Measurements from ENCODE around the gene TRUB2. TPM values are rescaled to one million over a fixed set of nuclear protein-coding genes. Genes with fewer than 3 reads are reported as not detected.
"Not testable (repeated sequence)": the region's sequence is repeated elsewhere in the genome, so short reads cannot be mapped to it uniquely, and the experiment has no call there.

Gene TRUB2
- total RNA-seq, 4 donors from 2014 or later, result 13.2 to 15.6 (median 15.3) TPM

DNA sequence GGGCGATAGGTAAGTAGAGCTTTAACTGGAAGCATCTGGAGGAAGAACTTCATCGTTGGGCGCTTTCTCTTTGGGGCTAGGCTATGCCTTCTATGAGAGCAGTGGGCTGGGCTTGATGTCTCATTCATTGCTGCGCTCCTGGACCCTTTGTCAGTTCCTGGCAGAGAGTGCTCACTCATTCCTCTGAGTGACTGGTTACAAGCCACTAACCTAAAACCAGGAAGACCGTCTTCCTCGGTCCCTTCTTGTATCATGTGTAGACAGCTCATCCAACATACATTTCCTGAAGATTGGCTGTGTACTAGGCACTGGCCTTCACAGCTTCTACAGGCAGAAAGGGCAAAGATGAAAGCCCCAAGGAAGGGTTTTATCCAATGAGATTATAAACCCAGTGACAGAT, 39.7 kb downstream of the TRUB2 start:
- TF ChIP-seq, protein P1, sequence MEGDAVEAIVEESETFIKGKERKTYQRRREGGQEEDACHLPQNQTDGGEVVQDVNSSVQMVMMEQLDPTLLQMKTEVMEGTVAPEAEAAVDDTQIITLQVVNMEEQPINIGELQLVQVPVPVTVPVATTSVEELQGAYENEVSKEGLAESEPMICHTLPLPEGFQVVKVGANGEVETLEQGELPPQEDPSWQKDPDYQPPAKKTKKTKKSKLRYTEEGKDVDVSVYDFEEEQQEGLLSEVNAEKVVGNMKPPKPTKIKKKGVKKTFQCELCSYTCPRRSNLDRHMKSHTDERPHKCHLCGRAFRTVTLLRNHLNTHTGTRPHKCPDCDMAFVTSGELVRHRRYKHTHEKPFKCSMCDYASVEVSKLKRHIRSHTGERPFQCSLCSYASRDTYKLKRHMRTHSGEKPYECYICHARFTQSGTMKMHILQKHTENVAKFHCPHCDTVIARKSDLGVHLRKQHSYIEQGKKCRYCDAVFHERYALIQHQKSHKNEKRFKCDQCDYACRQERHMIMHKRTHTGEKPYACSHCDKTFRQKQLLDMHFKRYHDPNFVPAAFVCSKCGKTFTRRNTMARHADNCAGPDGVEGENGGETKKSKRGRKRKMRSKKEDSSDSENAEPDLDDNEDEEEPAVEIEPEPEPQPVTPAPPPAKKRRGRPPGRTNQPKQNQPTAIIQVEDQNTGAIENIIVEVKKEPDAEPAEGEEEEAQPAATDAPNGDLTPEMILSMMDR (IDR thresholded peaks at IDR 0.05), result no peak
- TF ChIP-seq POLR2A (IDR thresholded peaks at IDR 0.05), result no peak
- WGBS, 2 donors, result 88 to 93% methylated on average over 6 of the region's 6 CpGs

DNA sequence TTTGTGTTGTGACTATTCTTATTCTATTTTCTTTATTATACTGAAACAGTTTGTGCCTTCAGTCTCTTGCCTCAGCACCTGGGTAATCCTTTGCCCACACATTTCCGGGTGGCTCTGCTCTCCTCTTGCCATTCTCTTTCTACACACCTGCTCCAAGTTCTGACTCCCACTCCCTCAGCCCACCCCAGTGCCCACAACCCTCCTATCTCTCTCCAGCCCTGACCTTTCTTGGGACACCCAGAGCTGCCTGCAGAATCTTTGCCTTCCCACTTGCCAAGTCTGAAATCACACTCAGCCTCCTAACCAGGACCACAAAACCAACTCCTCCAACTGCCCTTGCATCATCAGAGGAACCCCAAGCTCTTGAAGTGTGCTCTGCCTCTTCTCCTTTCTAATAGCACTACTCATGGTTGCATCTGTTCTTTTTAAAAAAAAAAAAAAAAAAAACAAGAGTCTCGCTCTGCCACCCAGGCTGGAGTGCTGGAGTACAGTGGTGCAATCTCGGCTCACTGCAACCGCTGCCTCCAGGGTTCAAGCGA, 42.1 kb downstream of the TRUB2 start:
- 82 to 89% methylated on average over 3 to 5 of the region's 5 CpGs for WGBS, 2 donors
- no peak for DNase-seq
- Histone ChIP-seq H3K27ac (no peak overlapping the region), H3K27me3 (no peaks in the 10 kb centered on the region), H3K9me3 (no peaks in the 10 kb centered on the region), H3K4me3 (no peak overlapping the region), H3K4me1 (peaks cover 8 to 17% (median 11%) of the 10 kb centered on the region in 3 donors), H3K36me3 (peaks cover 0 to 13% (median 0%) of the 10 kb centered on the region in 3 donors)
- TF ChIP-seq POLR2A (IDR thresholded peaks at IDR 0.05), result no peak
- TF ChIP-seq, protein P1 (IDR thresholded peaks at IDR 0.05), result no peak
- intact Hi-C loops (cut with DNase I), result no loop called here

More for the DNA sequence above, 39.7 kb downstream of the TRUB2 start:
- DNase-seq, result no peak
- Histone ChIP-seq H3K27ac (no peak overlapping the region), H3K9me3 (no peaks in the 10 kb centered on the region), H3K27me3 (no peaks in the 10 kb centered on the region), H3K36me3 (peaks cover 4 to 34% (median 5%) of the 10 kb centered on the region in 3 donors), H3K4me1 (peaks cover 0 to 3% (median under 1%) of the 10 kb centered on the region in 3 donors), H3K4me3 (no peak overlapping the region)
- intact Hi-C loops (cut with DNase I), result no loop called here

DNA sequence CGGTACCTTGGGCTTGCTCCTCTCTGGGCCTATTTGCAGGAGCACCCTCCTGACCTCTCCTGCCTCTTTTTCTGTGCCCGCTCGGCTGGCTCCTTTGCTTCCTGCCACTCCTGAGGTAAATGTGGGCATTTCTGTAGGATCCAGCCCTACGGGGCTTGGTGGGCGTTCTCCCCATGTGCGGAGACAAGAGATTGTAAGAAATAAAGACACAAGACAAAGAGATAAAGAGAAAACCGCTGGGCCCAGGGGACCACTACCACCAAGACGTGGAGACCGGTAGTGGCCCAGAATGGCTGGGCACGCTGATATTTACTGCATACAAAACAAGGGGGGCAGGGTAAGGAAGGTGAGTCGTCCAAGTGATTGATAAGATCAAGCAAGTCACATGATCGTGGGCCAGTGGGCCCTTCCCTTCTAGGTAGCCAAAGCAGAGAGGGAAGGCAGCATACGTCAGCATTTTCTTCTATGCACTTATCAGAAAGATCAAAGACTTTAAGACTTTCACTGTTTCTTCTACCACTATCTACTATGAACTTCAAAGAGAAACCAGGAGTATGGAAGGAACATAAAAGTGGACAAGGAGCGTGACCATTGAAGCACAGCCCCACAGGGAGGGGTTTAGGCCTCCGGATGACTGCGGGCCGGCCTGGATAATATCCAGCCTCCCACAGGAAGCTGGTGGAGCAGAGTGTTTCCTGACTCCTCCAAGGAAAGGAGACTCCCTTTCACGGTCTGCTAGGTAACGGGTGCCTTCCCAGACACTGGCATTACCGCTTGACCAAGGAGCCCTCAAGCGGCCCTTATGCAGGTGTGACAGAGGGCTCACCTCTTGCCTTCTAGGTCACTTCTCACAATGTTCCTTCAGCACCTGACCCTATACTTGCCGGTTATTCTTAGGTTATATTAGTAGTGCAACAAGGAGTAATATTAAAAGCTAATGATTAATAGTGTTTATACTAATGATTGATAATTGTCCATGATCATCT, 42.9 kb downstream of the TRUB2 start:
- intact Hi-C loops (cut with DNase I); H3K4me3 ChIP-seq; H3K9me3 ChIP-seq; H3K36me3 ChIP-seq; DNase-seq; H3K27me3 ChIP-seq: not testable (repeated sequence)
- WGBS, 2 donors, result 68 to 79% methylated on average over 18 of the region's 22 CpGs
- Histone ChIP-seq H3K4me1 (peaks cover 11 to 25% (median 17%) of the 10 kb centered on the region in 3 donors), H3K27ac (peak overlapping the region in 1 of 4 donors; percentile 39)

DNA sequence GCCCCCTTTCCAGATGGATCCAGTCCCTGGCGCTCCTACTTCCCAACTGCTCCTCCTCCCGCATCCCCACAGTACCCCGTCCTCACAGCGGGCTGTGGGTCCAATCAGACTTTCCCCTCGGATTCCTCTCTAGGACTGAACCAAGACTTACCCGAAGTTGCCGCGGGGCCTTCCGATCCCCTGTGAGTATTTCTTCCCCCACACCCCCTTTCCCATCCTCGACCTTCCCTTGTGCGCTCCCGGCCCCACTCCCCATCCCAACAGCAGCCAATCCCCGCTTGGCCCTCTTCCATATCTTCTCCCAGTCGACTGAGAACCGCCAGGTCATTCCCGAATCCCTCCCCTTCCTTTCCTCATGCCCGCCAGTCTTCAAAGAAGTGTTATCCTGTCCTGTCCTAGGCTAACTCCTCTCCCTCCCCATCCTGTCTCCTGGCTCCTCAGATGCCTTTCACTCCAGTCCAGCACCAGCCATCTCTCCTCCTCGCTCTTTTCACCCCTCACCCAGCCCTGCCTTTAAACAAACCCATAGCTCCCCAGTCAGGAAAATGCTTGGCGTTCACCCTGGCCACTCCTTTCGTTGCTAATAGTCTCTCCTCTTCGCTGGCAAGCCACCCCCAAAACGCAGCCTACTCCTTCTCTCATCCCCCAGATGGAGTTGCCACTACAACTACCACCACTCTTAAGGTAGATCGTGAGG, 45.5 kb downstream of the TRUB2 start:
- peaks cover 0 to 30% (median 10%) of the 10 kb centered on the region in 3 donors for H3K36me3 ChIP-seq
- H3K9me3 ChIP-seq, result no peaks in the 10 kb centered on the region
- peak overlapping the region; percentile 96 to 99 (median 98) for H3K4me3 ChIP-seq
- 4 to 5% methylated on average over 22 to 23 of the region's 23 CpGs for WGBS, 2 donors
- intact Hi-C loops (cut with DNase I), result no loop called here
- TF ChIP-seq, protein P1 (IDR thresholded peaks at IDR 0.05), result no peak
- no peak for TF ChIP-seq POLR2A (IDR thresholded peaks at IDR 0.05)
- H3K27me3 ChIP-seq, result no peaks in the 10 kb centered on the region
- DNase-seq, result no peak
- peaks cover 15 to 51% (median 24%) of the 10 kb centered on the region in 3 donors for H3K4me1 ChIP-seq
- H3K27ac ChIP-seq, result peak overlapping the region; percentile 88 to 100 (median 96)

DNA sequence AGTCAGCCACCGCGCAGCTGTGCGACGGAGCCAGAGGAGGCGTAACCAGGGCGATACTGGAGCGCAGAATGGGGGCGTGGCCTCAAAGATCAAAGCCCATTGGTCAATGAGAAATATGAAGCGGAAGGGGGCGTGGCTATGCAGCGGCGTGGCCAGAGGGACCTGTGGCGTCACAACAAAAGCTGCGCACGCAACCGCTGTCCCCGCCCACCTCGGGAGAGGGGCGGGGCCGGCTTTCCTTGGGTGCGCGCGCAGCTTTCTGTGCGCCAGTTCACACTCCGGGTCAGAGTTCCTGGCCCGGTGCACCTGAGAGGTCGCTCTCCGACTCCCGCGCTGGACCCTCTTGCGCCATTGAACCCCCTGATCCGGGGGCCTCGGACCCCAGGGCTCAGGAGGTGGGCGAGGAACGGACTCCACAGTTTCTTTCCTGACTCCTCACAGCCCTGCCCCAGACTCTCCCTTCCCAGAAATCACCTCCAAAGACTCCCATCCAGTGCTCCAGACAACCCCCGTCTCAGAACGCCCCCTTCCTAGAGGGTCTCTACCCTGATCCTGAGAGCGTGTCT, 46.2 kb downstream of the TRUB2 start, which contains the start of gene SWI5:
Gene SWI5 (plus strand): TSS at position 269 of the 566 bp plus-strand sequence.
- H3K4me3 ChIP-seq, result peak within 1 kb of the TSS; percentile 96 to 99 (median 98)
- peak; percentile 92 for DNase-seq
- WGBS, 2 donors, result 0 to 2% methylated on average over 5 to 24 of the region's 38 CpGs
- no peaks in the 10 kb centered on the region for H3K27me3 ChIP-seq
- peaks cover 0 to 36% (median 10%) of the 10 kb centered on the region in 3 donors for H3K36me3 ChIP-seq
- TF ChIP-seq, protein P1 (IDR thresholded peaks at IDR 0.05), result peak in 2 of 6 experiments; percentile 10 to 16
- TF ChIP-seq POLR2A (IDR thresholded peaks at IDR 0.05), result peak in 3 of 4 donors; percentile 89 to 98 (median 97)
- intact Hi-C loops (cut with DNase I), result no loop called here
- peak within 1 kb of the TSS; percentile 95 to 100 (median 98) for H3K27ac ChIP-seq
- no peaks in the 10 kb centered on the region for H3K9me3 ChIP-seq
- peaks cover 21 to 57% (median 28%) of the 10 kb centered on the region in 3 donors for H3K4me1 ChIP-seq
